Stimulated activated CD8-positive, alpha-beta memory T cell treated with anti-CD3 and anti-CD28 coated beads, Interleukin-12 subunit alpha, Interleukin-12 subunit beta, amount 100 ng/mL, for 24 hours (primary cell): ENCODE results near the gene PSMB3.
A peak's percentile ranks its signal among the peaks of the same experiment; 100 is the strongest.

Experiments
- DNase-seq: peaks from one replicate; pipeline ENCODE4 v3.0.0-alpha.2; 2020; ENCODE audit errors: extremely low read depth

PSMB3 gene

GRCh38 chr17:38797158-38797490, 44.6 kb downstream of the PSMB3 start:
- no peak for DNase-seq

GRCh38 chr17:38797828-38798227, 45.3 kb downstream of the PSMB3 start:
- DNase-seq = no peak

GRCh38 chr17:38798614-38799500, 46.3 kb downstream of the PSMB3 start:
- DNase-seq = peak; percentile 8

- DNase-seq = peak; percentile 64
These were observed 47.1 kb downstream of the PSMB3 start, which contains the start of gene PIP4K2B for GRCh38 chr17:38799501-38800236. Gene PIP4K2B (minus strand): TSS chr17:38799556. CDS start chr17:38799424, 132 bp downstream.

GRCh38 chr17:38800237-38800760, 47.8 kb downstream of the PSMB3 start:
- no peak for DNase-seq

GRCh38 chr17:38809828-38810227, 57.3 kb downstream of the PSMB3 start:
- DNase-seq = no peak
